Measurements from ENCODE around the gene BIRC2. TPM values are rescaled to one million over a fixed set of nuclear protein-coding genes. Genes with fewer than 3 reads are reported as not detected.

BIRC2 gene
- total RNA-seq, 1 donor from 2014 or later: 20.8 TPM

DNA sequence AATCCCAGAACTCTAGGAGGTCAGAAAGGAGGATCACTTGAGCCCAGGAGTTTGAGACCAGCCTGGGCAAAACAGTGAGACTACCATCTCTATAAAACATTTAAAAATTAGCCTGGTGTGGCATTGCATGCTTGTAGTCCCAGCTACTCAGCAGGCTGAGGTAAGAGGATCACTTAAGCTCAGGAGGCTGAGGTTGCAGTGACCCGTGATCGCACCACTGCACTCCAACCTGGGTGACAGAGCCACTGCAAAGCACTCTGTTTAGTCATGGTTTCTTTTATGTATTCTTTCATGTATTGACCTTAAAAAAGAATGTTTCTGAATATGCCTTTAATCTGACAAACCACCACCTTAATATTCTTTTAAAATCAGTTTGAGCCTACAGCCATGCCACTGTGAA, 52.2 kb downstream of the BIRC2 start:
- DNase-seq (ENCODE audit: low spot score) (no peak), ATAC-seq (no peak)

GRCh38 chr11:102400603-102401002, 53.6 kb downstream of the BIRC2 start:
- no peak for DNase-seq (ENCODE audit: low spot score)
- no peak for ATAC-seq

DNA sequence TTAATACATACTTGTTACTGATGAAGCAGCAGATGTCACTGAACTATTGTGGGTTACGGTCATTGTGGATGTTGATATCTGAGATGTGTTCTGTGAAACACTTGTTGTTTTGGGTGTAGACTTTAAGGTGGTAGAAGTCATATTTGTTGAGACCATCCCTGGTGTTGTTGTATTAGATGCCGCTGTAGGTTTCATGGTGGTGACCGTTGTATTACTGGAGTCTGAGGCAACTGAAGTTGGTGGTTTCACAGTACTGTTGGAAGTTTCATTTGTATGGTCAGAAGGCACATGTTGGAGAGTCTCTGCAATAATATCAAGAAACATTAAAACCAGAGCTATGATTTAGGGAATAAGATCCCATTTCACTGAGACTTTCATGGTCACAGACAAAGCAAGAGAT, 54.9 kb downstream of the BIRC2 start:
- ATAC-seq (no peak), DNase-seq (ENCODE audit: low spot score) (no peak)

GRCh38 chr11:102402548-102402947, 55.5 kb downstream of the BIRC2 start:
- DNase-seq (ENCODE audit: low spot score) (no peak), ATAC-seq (no peak)

DNA sequence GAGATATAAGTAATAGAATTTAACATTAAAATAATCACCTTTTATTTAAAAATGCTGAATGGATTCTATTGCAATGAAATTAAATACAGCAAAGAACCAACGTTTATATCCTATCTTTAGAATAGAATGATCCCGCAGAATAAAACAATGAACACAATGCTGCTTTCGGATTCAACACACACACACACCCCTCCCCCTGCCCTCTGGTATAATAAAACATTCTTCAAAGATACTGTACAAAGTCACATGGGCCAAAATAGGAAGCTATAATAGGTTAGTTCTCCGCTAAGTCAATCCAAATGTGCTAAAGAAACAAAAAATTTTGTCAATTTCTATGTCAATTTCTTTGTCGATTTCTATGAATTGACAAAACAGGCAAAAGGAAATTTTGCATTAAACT, 58.5 kb downstream of the BIRC2 start:
- no peak for DNase-seq (ENCODE audit: low spot score)
- no peak for ATAC-seq

GRCh38 chr11:102406099-102406498, 59.1 kb downstream of the BIRC2 start:
- ATAC-seq: peak; percentile 13

GRCh38 chr11:102407901-102408300, 60.9 kb downstream of the BIRC2 start:
- ATAC-seq: no peak
- DNase-seq (ENCODE audit: low spot score): no peak

More at GRCh38 chr11:102406099-102406498, 59.1 kb downstream of the BIRC2 start:
- no peak for DNase-seq (ENCODE audit: low spot score)

GRCh38 chr11:102408339-102408738, 61.3 kb downstream of the BIRC2 start:
- DNase-seq (ENCODE audit: low spot score): no peak
- ATAC-seq: no peak

DNA sequence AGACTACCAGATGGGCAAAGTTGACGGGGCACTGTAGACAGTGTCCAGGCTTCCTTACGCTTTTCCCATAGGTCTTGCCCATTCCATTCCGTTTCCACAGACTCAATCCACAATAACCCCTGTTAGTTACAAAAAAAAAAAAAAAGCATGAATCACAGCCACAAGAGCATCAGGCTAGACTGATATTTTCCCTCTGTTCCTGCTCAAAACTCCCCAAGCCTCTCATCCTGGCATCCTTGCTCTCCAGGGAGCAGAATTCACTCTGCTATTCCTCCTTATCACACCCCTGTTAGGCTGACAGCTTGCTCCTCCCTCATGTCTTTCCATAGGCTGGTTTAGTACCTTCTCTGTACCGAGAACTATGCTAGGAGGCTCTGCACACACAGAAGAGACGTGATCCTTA, 63.4 kb downstream of the BIRC2 start:
- ATAC-seq (no peak), DNase-seq (ENCODE audit: low spot score) (no peak)

DNA sequence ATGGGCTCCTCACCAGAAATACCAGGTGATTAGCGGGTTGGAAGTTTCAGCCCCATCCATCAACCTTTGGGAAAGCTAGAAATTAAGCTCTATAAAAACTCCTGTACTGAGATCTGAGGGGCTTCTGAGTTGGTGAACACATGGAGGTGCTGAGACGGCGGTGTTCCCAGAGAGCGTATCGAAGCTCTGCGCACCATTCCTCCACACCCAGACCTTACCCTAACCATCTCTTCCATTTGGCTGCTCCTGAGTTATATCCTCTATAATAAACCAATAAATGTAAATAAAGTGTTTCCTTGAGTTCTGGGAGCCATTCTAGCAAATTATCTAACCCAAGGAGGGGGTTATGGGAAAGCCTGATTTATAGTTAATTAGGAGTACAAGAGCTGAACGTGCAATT, 64.1 kb downstream of the BIRC2 start:
- ATAC-seq: no peak
- DNase-seq (ENCODE audit: low spot score): no peak

- no peak for DNase-seq (ENCODE audit: low spot score)
- ATAC-seq: no peak
These were observed 66.5 kb downstream of the BIRC2 start for GRCh38 chr11:102413497-102413896.

DNA sequence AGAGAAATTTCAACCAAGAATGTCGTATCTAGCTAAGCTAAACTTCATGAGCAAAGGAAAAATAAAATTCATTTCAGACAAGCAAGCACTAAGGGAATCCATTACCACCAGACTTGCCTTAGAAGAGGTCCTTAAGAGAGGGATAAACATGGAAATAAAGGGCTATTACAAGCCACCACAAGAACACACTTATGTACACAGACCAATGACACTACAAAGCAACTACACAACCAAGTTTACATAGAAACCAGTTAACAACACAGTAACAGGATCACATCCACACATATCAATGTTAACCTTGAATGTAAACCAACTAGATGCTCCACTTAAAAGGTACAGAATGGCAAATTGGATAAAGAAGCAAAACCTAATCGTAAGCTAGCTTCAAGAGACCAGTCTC, 67.5 kb downstream of the BIRC2 start:
- ATAC-seq (no peak), DNase-seq (ENCODE audit: low spot score) (no peak)

GRCh38 chr11:102415304-102415916, 68.4 kb downstream of the BIRC2 start:
- DNase-seq (ENCODE audit: low spot score): no peak
- ATAC-seq: no peak

DNA sequence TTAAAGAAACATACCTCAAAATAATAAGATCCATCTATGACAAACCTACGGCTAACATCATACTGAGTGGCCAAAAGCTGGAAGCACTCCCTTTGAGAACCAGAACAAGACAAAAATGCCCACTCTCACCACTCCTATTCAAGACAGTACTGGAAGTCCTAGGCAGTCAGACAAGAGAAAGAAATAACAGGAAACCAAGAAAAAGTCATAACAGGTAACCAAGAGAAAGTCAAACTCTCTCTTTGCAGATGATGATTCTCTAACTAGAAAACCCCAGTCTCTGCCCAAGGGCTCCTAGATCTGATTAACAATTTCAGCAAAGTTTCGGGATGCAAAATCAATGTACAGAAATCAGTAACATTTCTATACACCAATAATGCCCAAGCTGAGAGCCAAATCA, 70.0 kb downstream of the BIRC2 start:
- DNase-seq (ENCODE audit: low spot score): no peak
- no peak for ATAC-seq

GRCh38 chr11:102419181-102419580, 72.2 kb downstream of the BIRC2 start:
- ATAC-seq: no peak
- no peak for DNase-seq (ENCODE audit: low spot score)

DNA sequence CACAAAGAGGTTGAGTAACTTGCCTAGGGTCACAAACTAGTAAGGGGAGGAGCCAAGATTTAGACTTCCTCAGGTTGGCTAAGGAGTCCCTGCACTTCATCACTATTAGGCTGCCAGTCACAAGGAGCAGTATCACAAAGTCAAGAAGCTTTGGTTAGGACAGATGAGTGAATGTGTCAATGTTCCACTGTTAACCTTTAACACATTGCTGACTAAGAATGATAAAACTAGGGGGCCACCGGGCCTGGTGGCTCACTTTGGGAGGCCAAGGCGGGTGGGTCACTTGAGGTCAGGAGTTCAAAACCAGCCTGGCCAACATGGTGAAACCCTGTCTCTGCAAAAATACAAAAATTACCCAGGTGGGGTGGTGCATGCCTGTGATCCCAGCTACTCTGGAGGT, 73.5 kb downstream of the BIRC2 start:
- DNase-seq (ENCODE audit: low spot score) (no peak), ATAC-seq (no peak)

- no peak for DNase-seq (ENCODE audit: low spot score)
- ATAC-seq: no peak
These were observed 74.2 kb downstream of the BIRC2 start for GRCh38 chr11:102421261-102421660.

DNA sequence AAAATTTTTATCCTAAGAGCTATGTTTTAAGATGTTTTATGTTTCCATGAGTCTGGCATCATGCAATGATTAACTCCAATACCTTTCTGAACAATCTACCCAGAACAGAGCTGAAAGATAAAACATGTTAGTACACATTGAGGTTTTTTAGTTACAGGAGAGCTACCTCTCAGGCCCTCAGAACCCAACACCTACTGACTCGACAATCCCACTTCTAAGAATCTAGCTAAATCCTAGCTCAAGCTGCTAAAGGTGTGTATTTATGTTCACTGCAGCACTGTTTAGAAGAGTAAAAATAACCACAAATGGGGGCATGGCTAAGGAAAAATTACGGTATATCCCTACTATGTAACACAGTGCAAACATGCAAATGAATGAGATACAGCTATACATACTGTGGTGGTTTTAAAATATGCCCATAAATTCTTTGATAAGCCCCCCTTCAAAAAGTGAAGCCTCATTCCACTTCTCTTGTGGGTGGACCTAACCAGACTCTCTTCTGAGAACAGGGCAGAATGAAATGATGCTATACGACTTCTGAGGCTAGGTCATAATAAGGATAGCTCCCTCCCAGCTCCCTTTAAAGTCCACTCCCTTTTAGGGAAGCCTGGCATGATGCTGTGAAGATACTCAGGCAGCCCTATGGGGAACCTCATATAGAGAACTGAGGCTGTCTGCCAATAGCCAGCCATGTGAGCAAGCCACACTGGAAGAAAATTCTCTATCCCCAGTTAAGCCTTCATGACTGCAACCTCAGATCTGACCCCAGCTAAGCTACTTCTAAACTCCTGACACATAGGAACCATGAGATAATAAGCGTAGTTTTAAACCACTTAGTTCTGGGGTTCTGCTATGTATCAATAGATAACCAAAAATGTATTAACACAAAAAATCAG, 76.1 kb downstream of the BIRC2 start:
- DNase-seq (ENCODE audit: low spot score) (no peak), ATAC-seq (peak; percentile 43)

DNA sequence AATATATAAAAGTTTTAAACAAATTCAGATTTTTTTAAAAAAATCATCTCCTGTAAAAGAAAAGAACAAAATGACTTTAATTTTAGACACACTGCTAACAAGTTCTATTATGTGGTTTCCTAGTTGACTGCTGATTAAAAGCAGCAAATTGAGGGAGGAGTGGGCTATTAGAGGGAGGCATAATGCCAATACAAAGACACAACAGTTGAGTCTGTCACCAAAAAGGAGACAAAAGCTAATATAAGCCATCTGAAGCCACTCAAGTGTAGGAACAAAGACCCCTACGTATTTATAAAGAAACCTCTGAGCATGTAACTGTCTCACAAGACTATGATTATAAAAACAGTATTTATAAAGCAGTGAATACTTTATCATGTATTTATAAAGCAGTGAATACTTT, 76.9 kb downstream of the BIRC2 start:
- DNase-seq (ENCODE audit: low spot score) (no peak), ATAC-seq (no peak)

DNA sequence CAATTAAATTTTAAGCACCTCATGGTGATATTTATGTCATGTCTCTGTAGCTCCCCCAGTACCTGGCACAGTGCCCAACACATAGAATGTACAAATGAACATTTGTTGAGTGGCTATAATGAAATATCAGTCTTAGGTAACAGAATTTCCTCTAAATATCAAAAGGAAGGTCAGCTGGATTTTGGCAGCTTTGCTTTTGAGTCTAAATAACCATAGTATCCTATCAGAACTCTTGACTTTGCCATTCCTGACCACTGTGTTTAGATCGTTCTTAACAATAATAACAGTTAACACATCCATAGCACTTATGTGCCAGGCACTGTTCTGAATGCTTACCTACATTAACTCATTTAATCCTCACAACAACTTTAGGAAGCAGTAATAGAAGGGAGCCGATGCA, 79.0 kb downstream of the BIRC2 start:
- DNase-seq (ENCODE audit: low spot score) (no peak), ATAC-seq (no peak)

GRCh38 chr11:102426570-102426969, 79.6 kb downstream of the BIRC2 start:
- ATAC-seq: no peak
- no peak for DNase-seq (ENCODE audit: low spot score)

GRCh38 chr11:102427068-102427467, 80.1 kb downstream of the BIRC2 start:
- ATAC-seq (peak; percentile 34), DNase-seq (ENCODE audit: low spot score) (no peak)
